Testis (tissue), 2 donors: ENCODE data around the gene SUSD6.

Experiments
- POLR2A ChIP-seq: fragments of 450-650 bp; IDR thresholded peaks from one replicate; pipeline ENCODE4 v1.6.1; 2017; ENCODE audit warnings: antibody characterized with exemption, mild to moderate bottlenecking, moderate library complexity
- TF ChIP-seq, protein P1 (sequence below), 3 experiments: fragments of 450-650 bp in 2 of 3; fragments of 200-600 bp in 1 of 3; sonication (generic) in 1 of 3; IDR thresholded peaks; one replicate each; pipeline ENCODE4 v1.5.1; 2016 to 2019; ENCODE audit warnings: antibody characterized with exemption in 3 of 3, mild to moderate bottlenecking in 2 of 3, moderate library complexity in 1 of 3

DNA sequence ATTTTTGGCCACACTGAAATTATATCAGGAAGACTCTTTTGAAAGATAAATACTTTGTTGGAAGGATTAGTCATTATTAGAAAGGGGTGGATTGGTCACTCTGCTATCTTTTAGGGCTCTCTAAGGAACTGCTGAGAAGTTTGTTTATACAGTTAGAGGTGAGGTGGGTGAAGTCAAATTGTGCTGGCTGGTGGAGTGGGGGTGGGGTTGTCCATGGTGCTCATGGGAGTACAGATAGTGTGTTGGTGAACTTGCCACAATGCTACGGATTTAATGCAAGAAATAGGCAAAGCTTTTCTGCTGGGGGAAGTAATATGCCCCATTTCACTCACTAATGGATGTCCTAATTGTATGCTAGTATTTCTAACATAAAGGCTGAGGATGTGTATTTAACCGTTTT lies 35.8 kb downstream of the SUSD6 start:
- TF ChIP-seq, protein P1, sequence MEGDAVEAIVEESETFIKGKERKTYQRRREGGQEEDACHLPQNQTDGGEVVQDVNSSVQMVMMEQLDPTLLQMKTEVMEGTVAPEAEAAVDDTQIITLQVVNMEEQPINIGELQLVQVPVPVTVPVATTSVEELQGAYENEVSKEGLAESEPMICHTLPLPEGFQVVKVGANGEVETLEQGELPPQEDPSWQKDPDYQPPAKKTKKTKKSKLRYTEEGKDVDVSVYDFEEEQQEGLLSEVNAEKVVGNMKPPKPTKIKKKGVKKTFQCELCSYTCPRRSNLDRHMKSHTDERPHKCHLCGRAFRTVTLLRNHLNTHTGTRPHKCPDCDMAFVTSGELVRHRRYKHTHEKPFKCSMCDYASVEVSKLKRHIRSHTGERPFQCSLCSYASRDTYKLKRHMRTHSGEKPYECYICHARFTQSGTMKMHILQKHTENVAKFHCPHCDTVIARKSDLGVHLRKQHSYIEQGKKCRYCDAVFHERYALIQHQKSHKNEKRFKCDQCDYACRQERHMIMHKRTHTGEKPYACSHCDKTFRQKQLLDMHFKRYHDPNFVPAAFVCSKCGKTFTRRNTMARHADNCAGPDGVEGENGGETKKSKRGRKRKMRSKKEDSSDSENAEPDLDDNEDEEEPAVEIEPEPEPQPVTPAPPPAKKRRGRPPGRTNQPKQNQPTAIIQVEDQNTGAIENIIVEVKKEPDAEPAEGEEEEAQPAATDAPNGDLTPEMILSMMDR (IDR thresholded peaks at IDR 0.05): no peak
- no peak for TF ChIP-seq POLR2A
